NCI-H1417 (cell line): Measurements from ENCODE around the gene L3MBTL3.
A peak's percentile ranks its signal among the peaks of the same experiment; 100 is the strongest.

Experiments
- DNase-seq, 3 experiments: peaks; one replicate each; lab custom pipeline; 2025; lab: John Stamatoyannopoulos, UW

Gene L3MBTL3

DNA sequence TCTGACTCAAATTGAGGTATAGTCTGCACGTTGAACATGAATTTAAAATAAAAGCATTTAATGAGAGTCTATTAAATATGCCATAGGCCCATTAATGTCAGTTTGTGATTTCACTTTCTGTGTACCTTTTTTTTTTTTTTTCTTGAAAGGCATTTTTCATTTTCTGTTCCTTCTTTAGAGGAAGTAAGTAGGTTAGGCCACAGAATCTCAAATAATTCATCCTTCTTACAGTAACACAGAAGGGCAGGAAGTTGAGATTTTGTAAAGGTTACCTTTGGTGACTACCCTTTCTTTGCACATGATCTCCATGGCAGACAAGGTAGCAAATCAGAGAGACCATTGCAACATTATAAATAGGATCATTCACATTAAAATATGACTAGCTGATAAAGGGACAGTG, 9.6 kb downstream of the L3MBTL3 start:
- no peak for DNase-seq

GRCh38 chr6:130029163-130029562, 10.8 kb downstream of the L3MBTL3 start:
- DNase-seq, result no peak

- DNase-seq, result no peak
Observed at GRCh38 chr6:130032758-130033340, 14.5 kb downstream of the L3MBTL3 start.

GRCh38 chr6:130033949-130034348, 15.6 kb downstream of the L3MBTL3 start:
- no peak for DNase-seq

- DNase-seq, result no peak
Observed at GRCh38 chr6:130034378-130035146, 16.2 kb downstream of the L3MBTL3 start.

- peak in 1 of 3 experiments; percentile 31 for DNase-seq
Observed at GRCh38 chr6:130035211-130035610, 16.8 kb downstream of the L3MBTL3 start.

DNA sequence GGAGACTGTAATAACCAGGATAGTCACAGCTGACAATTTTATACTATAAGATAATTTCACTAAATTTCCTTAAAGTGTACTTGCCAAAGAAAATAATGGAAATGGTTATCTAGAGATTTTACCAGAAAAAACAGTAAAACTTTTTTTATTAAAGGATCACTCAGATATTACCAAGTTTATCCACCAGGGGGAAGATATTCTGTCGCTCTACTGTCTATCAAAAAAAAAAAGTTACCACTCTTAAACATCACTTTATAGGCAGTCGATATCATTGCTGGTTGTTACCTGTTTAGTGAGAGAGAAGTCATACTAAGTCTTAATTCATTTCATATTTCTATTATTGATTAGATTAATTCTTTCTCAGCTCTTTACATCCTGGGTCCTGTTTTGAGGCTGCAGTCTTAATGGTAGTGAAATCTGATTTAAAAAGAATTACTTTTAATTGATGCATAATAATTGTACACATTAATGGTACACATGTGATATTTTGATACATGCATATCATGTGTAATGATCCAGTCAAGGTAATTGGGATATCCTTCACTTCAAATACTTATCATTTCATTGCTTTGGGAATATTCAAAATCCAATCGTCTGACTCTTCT, 18.9 kb downstream of the L3MBTL3 start:
- peak in 1 of 3 experiments; percentile 8 for DNase-seq

- no peak for DNase-seq
Observed at GRCh38 chr6:130041594-130041993, 23.2 kb downstream of the L3MBTL3 start.

DNA sequence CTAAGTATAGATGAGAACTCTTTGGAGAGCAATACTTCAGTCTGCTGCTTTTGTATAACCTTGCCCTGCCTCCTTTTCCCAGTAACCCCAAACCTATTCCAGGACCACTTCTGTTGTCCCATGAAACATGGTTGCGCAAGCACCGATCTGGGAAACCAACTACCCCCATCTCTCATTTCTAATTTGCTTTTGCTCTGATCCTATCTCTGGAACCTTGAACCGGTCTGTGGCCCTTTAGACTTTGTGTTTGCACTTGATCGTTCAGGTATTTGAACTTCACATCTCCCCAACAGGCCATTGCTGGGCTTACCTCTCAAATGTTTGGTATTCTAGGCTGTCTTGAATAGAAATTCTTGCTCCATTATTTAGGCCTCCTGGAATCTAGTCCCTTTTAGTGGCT, 25.0 kb downstream of the L3MBTL3 start:
- no peak for DNase-seq

- no peak for DNase-seq
Observed at GRCh38 chr6:130045622-130046021, 27.2 kb downstream of the L3MBTL3 start.

GRCh38 chr6:130046671-130047070, 28.3 kb downstream of the L3MBTL3 start:
- no peak for DNase-seq

- no peak for DNase-seq
Observed at GRCh38 chr6:130047088-130047995, 29.0 kb downstream of the L3MBTL3 start.

DNA sequence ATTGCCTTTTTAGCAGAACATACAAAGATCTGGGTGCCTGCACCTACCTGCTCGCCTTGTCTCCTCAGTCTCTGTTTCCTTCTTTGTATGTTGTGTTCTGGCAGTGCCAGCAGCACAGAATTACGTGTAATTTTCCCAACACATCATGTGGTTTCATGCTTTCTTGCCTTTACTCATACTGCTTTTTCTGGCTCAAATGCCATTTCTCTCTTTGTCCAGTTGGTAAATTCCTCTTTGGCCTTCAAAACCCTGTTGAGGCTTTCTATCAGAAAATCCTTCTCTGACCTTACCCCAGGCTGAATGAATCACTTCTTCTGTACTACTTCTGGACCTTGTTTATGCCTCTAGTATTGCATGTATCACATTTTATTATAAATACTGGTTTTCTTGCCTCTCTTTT, 31.8 kb downstream of the L3MBTL3 start:
- DNase-seq, result no peak

- DNase-seq, result no peak
Observed at GRCh38 chr6:130054725-130055124, 36.3 kb downstream of the L3MBTL3 start.

DNA sequence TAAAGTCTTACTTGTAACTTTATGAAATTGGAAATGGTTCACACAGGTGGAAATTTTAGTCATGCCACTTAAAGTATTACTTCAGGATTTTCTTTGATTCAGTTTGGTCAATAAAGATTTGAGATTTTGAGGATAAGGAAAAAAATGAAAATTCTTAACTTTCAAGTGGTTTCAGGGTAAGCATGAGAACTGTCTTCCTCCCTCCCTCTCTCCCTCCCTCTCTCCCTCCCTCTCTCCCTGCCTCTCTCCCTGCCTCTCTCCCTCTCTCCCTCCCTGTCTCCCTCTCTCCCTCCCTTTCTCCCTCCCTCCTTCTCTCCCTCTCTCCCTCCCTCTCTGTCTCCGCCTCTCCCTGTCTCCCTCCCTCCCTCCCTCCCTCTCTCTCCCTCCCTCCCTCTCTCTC, 36.9 kb downstream of the L3MBTL3 start:
- no peak for DNase-seq

- DNase-seq, result no peak
Observed at GRCh38 chr6:130057495-130057894, 39.1 kb downstream of the L3MBTL3 start.

GRCh38 chr6:130063806-130064205, 45.4 kb downstream of the L3MBTL3 start:
- no peak for DNase-seq

DNA sequence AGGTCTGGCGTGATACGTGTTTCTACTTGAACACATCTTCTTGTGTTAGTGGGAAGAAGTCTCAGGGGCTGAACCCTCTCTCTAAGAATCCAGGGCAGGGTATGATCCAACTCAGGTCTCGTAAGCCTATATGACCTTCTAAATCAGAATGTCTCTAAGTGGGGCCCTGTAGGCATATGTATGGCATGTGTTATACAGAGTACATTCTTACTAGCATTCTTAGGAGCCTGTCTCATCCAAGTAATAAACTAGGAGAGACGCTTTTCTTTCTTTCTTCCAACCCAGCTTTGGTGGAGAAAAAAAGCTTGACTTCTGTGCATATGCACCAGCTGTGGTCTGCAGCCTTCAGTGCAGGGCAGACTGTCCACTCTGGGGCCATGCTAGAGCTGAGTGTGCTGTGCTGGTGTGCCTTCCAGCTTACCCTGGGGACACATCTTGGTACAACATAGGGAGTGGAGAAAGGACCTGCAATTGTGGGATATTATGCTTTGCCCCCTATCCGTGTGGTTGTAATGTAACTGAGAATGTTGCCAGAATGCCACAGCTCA, 47.3 kb downstream of the L3MBTL3 start:
- DNase-seq, result no peak

- no peak for DNase-seq
Observed at GRCh38 chr6:130069485-130069884, 51.1 kb downstream of the L3MBTL3 start.

GRCh38 chr6:130070326-130070725, 51.9 kb downstream of the L3MBTL3 start:
- DNase-seq, result no peak

DNA sequence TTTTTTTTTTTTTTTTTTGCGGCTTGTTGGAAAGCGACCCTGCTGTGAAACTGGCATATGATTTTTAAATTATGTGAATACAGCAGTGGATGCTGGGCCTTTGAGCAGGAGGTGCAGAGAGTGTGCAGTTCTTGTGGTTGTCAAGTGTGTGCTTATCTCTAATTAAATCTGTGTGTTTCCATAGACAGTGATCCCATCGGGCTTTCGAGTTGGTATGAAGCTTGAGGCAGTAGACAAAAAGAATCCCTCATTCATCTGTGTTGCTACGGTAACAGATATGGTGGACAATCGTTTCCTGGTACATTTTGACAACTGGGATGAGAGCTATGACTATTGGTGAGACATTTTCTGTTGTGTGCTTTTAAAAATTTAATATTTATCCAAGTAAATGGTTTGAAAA, 52.4 kb downstream of the L3MBTL3 start:
- peak; percentile 43 to 95 (median 85) for DNase-seq

- no peak for DNase-seq
Observed at GRCh38 chr6:130075879-130076460, 57.6 kb downstream of the L3MBTL3 start.
